ENCODE data around the gene AFF3.
"Not testable (repeated sequence)": the region's sequence is repeated elsewhere in the genome, so short reads cannot be mapped to it uniquely, and the experiment has no call there.

AFF3 gene

GRCh38 chr2:99971326-99971900 lies 171.0 kb downstream of the AFF3 start:
- DNase-seq (ENCODE audit: low read depth in 2 of 2): no peak

- no peak for DNase-seq (ENCODE audit: low read depth in 2 of 2)
These were observed 172.0 kb downstream of the AFF3 start for GRCh38 chr2:99970292-99970868.

- DNase-seq (ENCODE audit: low read depth in 2 of 2): no peak
These were observed 181.0 kb downstream of the AFF3 start for GRCh38 chr2:99961196-99961913.

DNA sequence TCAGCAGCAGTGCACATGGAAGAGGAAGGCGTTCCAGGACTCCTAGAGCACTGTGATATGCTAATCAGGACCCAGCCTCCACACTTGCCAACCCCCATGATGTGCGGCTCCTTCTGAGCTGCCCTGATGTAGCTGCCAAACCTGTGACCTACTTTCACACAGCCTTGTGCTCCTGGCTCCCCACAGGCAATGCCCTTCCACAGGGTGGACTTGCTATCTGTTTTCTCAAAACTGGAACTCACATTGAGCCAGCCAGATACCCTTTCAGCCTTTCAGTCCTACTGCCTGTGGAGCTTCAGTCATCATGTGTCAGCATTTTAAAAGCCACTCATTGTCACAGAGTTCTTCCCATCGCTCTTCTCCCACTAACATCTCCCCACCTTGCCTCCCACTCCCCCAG lies 181.6 kb downstream of the AFF3 start:
- DNase-seq (ENCODE audit: low read depth in 2 of 2): no peak

DNA sequence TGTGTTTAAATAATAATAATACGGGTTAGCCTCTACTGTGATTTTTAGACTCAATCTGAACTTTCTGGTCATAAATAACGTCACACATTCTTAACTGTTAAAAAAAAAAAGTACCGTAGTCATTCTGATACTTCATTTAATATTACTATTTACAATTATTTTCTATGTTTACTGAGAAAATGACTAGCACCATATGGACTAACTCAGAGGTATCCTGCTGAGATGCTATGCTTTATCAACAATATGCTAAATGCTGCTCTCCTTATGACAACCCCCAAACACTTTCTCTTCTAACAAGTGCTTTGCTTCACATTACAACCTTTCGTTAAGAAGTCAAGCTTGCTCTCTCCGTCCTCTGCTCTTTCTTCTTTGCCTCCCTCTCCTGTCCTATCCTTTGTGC lies 182.1 kb downstream of the AFF3 start:
- no peak for DNase-seq (ENCODE audit: low read depth in 2 of 2)

- no peak for DNase-seq (ENCODE audit: low read depth in 2 of 2)
These were observed 183.0 kb downstream of the AFF3 start for GRCh38 chr2:99959261-99960014.

DNA sequence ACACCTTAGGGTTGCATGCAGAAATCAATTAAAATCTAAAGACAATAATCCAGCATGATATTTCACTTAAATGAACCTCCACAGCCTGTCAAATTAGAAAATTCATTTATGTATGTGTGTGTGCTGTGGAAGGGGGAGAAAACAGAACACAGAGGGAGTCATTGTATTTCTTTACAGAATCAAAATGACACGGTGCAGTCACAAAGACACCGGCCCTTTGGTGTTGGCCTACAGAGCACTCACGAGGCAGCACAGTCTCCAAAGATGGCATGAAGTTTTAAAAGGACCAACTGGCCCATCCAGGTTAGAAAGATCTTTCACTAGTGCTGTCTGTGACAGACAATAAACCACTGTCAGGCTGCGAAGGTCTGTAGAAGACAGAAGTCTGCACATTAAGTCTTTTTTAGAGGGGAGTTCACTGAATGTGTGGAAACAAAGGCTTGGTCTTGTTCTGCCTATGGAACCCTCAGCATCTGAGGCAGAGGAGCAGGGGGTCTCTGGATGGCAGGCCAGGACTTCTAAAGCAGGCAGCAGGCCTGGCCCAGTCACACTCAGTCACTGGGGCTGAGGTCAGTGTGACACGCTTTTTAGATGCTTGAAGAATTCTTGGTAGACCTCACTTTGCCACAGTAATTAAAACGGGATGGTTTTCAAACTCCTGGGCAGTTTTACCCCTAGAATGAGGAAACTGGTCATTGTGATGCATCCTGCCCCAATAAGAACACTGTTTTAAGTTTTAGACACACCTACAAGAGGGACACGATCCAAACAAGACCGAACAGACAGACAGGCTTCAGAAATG lies 184.9 kb downstream of the AFF3 start:
- DNase-seq (ENCODE audit: low read depth in 2 of 2): no peak

- DNase-seq (ENCODE audit: low read depth in 2 of 2): no peak
These were observed 186.0 kb downstream of the AFF3 start for GRCh38 chr2:99956232-99957030.

DNA sequence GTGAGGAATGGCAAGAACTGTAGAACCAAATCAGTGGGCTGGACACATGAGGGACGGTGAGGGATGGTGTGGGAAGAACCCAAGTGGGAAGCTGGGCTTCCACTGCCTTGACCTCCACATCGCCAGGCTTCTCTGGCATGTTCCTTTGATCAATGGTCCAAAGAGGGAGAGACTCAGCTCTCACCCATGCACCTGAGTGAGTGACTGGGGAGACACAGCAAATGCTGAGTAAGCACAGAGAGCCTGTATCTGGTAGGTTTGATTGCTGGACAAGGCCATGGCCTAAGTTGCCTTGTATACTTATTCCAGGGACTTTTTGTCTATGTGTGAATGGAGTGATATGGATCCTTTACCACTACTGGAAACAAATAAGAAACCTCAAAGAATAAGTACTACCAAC lies 188.6 kb downstream of the AFF3 start:
- no peak for DNase-seq (ENCODE audit: low read depth in 2 of 2)

GRCh38 chr2:99949963-99950362 lies 192.4 kb downstream of the AFF3 start:
- no peak for DNase-seq (ENCODE audit: low read depth in 2 of 2)

- no peak for DNase-seq (ENCODE audit: low read depth in 2 of 2)
These were observed 192.9 kb downstream of the AFF3 start for GRCh38 chr2:99949530-99949929.

DNA sequence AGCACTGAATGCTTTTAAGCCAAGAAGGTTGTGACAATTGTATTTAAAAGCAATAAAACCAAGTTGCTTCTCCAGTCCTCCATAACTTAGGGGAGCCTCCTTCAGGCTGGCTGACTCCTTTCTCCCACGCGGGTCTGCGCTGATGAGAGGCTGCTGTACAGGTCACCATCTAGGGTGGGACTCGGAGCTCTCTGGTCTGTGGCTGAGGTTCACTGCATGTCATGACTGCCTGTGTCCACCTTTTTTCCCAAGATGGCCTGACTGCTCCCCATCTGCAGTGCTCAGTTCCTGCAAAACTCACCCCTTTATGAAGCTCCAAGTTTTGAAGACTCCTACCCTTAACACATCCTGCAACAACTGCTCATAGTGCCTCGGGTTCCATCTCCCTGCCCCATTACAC lies 194.4 kb downstream of the AFF3 start:
- no peak for DNase-seq (ENCODE audit: low read depth in 2 of 2)

DNA sequence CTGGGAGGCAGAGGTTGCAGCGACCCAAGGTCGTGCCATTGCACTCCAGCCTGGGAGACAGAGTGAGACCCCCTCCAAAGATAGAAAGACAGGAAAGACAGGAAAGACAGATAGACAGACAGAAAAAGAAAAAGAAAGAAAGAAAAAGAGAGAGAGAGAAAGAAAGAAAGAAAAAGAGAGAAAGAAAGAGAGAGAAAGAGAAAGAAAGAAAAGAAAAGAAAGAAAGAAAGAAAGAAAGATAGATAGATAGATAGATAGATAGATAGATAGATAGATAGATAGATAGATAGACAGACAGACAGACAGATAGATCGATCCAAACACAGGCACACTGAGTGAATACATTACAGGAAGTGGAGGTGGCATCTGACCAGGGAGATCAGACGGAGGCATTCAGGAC lies 195.0 kb downstream of the AFF3 start:
- DNase-seq (ENCODE audit: low read depth in 2 of 2): not testable (repeated sequence)

GRCh38 chr2:99944019-99944418 lies 198.4 kb downstream of the AFF3 start:
- no peak for DNase-seq (ENCODE audit: low read depth in 2 of 2)

DNA sequence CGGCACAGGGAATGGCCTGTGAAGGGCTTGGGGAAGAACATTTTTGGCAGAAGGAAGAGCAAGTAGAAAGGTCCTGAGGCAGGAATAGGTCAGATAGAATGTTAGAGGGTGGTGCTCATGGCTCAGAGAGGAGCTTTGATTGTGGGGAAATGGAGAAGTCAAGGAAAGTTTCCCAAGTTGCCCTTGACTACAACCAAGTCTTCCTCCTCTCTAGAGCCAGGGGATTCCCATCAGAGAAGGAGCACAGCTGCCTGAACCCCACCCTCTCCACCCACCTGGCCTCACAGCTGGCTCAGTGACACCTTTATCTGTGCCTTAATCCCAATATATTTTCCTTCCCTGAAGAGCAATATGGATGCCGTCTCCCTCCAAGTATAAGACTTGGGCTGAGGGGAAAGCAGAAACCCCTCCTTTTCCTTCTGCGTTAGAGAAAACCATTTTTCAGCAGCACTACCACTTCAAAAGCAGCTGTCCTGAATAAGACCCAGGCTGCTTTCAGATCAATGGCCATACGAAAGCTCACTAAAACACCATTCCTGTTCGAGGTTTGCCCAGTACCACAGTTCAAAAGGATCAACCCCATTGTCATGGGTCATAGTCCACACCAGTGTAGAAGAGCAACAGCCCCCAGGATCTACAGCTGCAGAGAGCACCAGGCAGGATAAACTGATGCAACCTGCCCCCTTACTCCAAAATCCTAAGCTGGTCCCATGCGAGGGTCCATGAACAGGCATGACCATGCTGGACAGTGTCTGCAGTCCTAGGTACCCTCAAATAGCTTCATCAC lies 199.6 kb downstream of the AFF3 start:
- DNase-seq (ENCODE audit: low read depth in 2 of 2): no peak

DNA sequence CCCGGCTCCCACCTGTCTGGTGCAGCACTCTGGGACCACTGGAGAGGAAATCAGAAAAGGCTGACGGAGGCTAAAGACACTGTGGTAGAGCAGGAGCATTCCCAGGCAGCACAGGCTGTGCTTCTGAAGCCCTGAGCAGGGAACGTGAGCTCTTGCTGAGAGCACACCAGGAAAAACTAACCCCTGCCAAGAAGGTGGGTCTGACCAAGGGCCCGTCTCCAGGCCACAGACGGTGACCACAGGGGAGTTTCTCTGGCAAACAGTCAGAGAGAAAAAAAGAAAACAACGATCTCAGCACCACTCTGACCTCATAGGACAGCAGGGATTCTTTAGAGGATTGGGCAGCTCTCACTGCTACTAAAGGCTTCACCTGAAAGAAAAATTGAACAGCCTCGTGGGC lies 201.4 kb downstream of the AFF3 start:
- DNase-seq (ENCODE audit: low read depth in 2 of 2): no peak

DNA sequence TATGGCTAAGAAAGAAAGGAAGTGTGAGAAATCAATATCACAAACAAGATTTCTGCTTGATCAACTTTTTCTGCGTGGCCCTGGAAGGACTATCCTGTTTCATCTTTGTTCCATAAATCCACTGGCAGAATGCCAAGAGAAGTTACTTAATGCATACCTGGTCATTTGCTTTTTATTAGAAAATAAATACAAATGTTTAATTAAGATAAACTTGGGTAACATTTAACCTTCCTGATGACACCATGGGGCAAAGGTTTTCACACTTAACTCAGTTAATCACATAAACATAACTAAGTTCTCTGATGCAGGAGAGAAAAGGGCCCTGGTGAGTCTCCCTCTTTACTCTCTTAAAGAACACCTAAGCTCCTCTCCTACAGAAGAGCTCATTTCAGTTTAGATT lies 203.3 kb downstream of the AFF3 start:
- DNase-seq (ENCODE audit: low read depth in 2 of 2): no peak

DNA sequence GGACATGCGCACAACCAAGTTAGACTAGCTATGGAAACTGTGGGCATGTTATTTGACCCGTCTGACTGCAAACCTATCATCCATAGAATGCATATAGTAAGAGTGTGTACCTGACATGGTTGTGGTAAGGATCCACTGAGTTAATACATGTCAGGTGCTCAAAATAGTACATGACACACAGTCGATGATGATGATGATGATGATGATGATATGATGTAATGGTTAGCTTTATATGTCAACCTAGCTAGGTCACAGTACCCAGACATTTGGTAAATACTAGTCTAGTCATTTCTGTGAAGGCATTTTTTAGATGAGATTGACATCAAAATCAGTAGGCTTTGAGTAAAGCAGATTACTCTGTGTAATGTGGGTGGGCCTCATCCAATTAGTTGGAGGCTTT lies 204.1 kb downstream of the AFF3 start:
- no peak for DNase-seq (ENCODE audit: low read depth in 2 of 2)

DNA sequence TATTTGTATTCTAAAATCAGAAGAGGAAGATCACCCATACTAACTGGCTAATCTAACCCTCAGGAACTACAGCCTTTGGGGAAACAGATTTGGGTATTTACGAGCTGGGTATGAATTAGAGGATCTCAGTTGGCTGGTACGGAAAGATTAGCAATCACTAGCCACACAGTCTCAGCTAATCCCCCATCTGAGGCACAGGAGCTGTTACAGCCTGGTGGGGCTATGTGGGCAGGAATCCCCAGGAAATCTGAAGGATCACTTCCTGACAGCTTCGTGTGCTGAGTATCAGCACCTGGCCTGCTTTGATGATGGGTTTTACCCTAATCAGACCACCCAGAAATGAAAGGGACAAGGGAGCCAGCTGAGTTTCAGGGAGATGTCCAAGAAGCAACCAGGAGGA lies 206.3 kb downstream of the AFF3 start:
- DNase-seq (ENCODE audit: low read depth in 2 of 2): no peak

- no peak for DNase-seq (ENCODE audit: low read depth in 2 of 2)
These were observed 206.7 kb downstream of the AFF3 start for GRCh38 chr2:99935662-99936061.

Data from stimulated activated CD8-positive, alpha-beta memory T cell treated with anti-CD3 and anti-CD28 coated beads, Interleukin-2, amount 100 ng/mL, for 48 hours (primary cell).